Uterus (tissue), 4 donors: ENCODE measurements around the gene FBLN1. TPM values are rescaled to one million over a fixed set of nuclear protein-coding genes. Genes with fewer than 3 reads are reported as not detected.
"Not testable (repeated sequence)": the region's sequence is repeated elsewhere in the genome, so short reads cannot be mapped to it uniquely, and the experiment has no call there.

ENCODE experiments used
- DNase-seq, 2 donors: peaks; one replicate each; pipeline ENCODE4 v3.0.0-alpha.2; 2019 to 2020
- H3K27ac ChIP-seq, 2 donors: fragments of 200-600 bp; sonication (generic); 1 replicate in 1 of 2; 2 replicates in 1 of 2; pipeline ENCODE4 v1.5.1; 2016 to 2018
- H3K27me3 ChIP-seq, 2 donors: fragments of 200-600 bp; sonication (generic); one replicate each; pipeline ENCODE4 v1.5.1; 2018 to 2019; ENCODE audit warnings: control low read depth in 1 of 2
- H3K36me3 ChIP-seq, 2 donors: fragments of 200-600 bp; sonication (generic); one replicate each; pipeline ENCODE4 v1.5.1; 2019; ENCODE audit warnings: control low read depth in 1 of 2
- H3K4me1 ChIP-seq, 2 donors: fragments of 200-600 bp; sonication (generic); one replicate each; pipeline ENCODE4 v1.5.1; 2018 to 2019; ENCODE audit warnings: control low read depth in 1 of 2
- H3K4me3 ChIP-seq, 2 donors: fragments of 200-600 bp; sonication (generic); 1 replicate in 1 of 2; 2 replicates in 1 of 2; pipeline ENCODE4 v1.5.1; 2018 to 2019; ENCODE audit warnings: mild to moderate bottlenecking in 1 of 2
- H3K9me3 ChIP-seq, 2 donors: fragments of 200-600 bp; sonication (generic); one replicate each; pipeline ENCODE4 v1.5.1; 2019; ENCODE audit warnings: control low read depth in 1 of 2
- CTCF ChIP-seq, 4 experiments: fragments of 200-600 bp in 2 of 4; fragments of 450-650 bp in 2 of 4; sonication (generic) in 2 of 4; IDR thresholded peaks; one replicate each; pipeline ENCODE4 v1.5.1; 2016 to 2019; ENCODE audit warnings: antibody characterized with exemption in 4 of 4, mild to moderate bottlenecking in 2 of 4, moderate library complexity in 1 of 4
- POLR2A ChIP-seq, 2 donors: fragments of 450-650 bp; IDR thresholded peaks; one replicate each; pipeline ENCODE4 v1.6.1; 2016; ENCODE audit warnings: antibody characterized with exemption in 2 of 2, mild to moderate bottlenecking in 1 of 2, moderate library complexity in 1 of 2
- intact Hi-C: fragments of 100-400 bp; cut with DNase I; formaldehyde crosslinking; loops from one replicate; pipeline ENCODE4 v1.15.1; 2023; ENCODE audit warnings: low total_unique reads
- total RNA-seq, 4 donors: library from RNA; depleted of rRNA in 3 of 4; stranded (reverse); fragments of >200 nt in 3 of 4; gene quantifications; one replicate each; pipeline versions ENCODE4 v1.1.0 to v1.2.4, GENCODE V29; 2014 to 2023
- donor health status: DM: yes; HTN: yes; CAD: no.

FBLN1 gene
- total RNA-seq, 4 donors from 2014 or later = 388 to 644 (median 479) TPM

GRCh38 chr22:45490836-45491235 lies 11.8 kb upstream of the FBLN1 start:
- Histone ChIP-seq H3K27ac (no peak overlapping the region), H3K4me1 (peaks cover 0 to 4% of the 10 kb centered on the region in 2 donors), H3K9me3 (no peaks in the 10 kb centered on the region), H3K27me3 (no peaks in the 10 kb centered on the region), H3K36me3 (no peaks in the 10 kb centered on the region), H3K4me3 (no peak overlapping the region)
- TF ChIP-seq POLR2A (IDR thresholded peaks at IDR 0.05) (no peak), CTCF (IDR thresholded peaks at IDR 0.05) (no peak)
- peak in 1 of 2 donors; percentile 11 for DNase-seq
- intact Hi-C loops = no loop called here

- intact Hi-C loops = no loop called here
- no peaks in the 10 kb centered on the region for H3K27me3 ChIP-seq
- peaks cover 0 to 4% of the 10 kb centered on the region in 2 donors for H3K4me1 ChIP-seq
- TF ChIP-seq CTCF (IDR thresholded peaks at IDR 0.05) = no peak
- H3K9me3 ChIP-seq = no peaks in the 10 kb centered on the region
- no peak overlapping the region for H3K27ac ChIP-seq
- no peak for DNase-seq
- no peak overlapping the region for H3K4me3 ChIP-seq
- H3K36me3 ChIP-seq = no peaks in the 10 kb centered on the region
Measured at GRCh38 chr22:45491841-45492240, 10.8 kb upstream of the FBLN1 start.

DNA sequence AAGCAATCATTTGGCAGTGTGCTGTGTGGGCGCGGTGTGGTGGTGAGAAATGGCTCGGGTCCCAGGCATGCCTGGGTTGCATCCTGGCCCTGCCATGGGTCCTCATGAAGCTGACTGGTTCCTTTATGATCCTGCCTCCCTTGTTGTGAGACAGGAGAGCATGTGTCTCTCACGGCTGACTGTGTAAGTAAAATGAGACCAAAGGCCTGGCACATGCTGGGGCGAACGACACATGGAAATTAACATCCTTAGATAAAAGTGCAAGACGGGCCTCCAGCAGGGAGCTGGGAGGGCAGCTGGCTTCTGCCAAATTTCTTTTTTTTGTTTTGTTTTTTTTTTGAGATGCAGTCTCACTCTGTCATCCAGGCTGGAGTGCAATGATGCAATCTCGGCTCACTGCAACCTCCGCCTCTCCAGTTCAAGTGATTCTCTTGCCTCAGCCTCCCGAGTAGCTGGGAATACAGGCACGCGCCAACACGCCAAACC lies 9.4 kb upstream of the FBLN1 start:
- Histone ChIP-seq H3K9me3 (no peaks in the 10 kb centered on the region), H3K27ac (peak overlapping the region; percentile 74 to 81), H3K4me1 (peaks cover 0 to 4% of the 10 kb centered on the region in 2 donors), H3K36me3 (no peaks in the 10 kb centered on the region), H3K27me3 (no peaks in the 10 kb centered on the region), H3K4me3 (no peak overlapping the region)
- intact Hi-C loops = no loop called here
- peak; percentile 77 to 81 for DNase-seq
- TF ChIP-seq CTCF (IDR thresholded peaks at IDR 0.05) = no peak
- no peak for TF ChIP-seq POLR2A (IDR thresholded peaks at IDR 0.05)

GRCh38 chr22:45494306-45494705 lies 8.4 kb upstream of the FBLN1 start:
- peak overlapping the region; percentile 74 to 81 for H3K27ac ChIP-seq
- DNase-seq, H3K4me3 ChIP-seq, H3K9me3 ChIP-seq, H3K36me3 ChIP-seq, H3K4me1 ChIP-seq, H3K27me3 ChIP-seq, intact Hi-C loops: not testable (repeated sequence)

DNA sequence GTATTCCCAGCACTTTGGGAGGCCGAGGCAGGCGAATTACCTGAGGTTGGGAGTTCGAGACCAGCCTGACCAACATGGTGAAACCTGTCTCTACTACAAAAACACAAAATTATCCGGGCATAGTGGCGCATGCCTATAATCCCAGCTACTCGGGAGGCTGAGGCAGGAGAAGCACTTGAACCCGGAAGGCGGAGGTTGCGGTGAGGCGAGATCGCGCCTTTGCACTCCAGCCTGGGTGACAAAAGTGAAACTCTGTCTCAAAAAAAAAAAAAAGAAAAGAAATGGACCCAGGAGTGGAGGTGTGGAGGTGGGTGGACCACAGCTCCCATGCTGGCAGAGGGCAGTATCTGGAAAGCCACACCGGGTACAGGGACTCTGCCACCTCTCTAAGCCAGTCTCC lies 7.1 kb upstream of the FBLN1 start:
- intact Hi-C loops, H3K9me3 ChIP-seq, H3K4me3 ChIP-seq, H3K36me3 ChIP-seq, H3K4me1 ChIP-seq, H3K27me3 ChIP-seq, DNase-seq: not testable (repeated sequence)
- H3K27ac ChIP-seq = peak overlapping the region in 1 of 2 donors; percentile 81

DNA sequence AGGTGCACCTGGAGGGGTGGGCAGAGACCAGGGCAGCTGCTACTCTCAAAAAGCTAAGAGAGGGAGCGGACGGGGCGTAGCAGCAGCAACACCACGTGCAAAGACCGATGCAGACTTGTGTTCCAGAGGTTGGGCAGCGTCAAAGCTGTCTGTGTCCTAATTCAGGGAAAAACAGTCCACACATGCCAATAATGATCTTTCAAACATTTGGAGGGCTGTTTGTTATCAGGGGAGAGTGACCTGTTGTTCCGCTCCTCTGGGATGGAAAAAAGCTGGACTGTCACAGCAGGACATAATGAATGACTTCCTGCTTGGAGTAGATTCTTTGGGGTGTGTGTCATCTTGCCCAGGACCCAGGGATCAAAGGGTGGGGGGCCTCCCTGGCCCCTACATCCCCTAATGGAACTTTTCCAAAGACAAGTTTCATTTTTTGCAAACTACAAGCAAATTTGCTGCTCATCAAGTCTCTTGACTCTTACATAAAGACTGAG lies 6.2 kb upstream of the FBLN1 start:
- intact Hi-C loops = no loop called here
- TF ChIP-seq CTCF (IDR thresholded peaks at IDR 0.05) (no peak), POLR2A (IDR thresholded peaks at IDR 0.05) (no peak)
- Histone ChIP-seq H3K9me3 (no peaks in the 10 kb centered on the region), H3K4me1 (peaks cover 0 to 4% of the 10 kb centered on the region in 2 donors), H3K27me3 (no peaks in the 10 kb centered on the region), H3K4me3 (no peak overlapping the region), H3K36me3 (no peaks in the 10 kb centered on the region), H3K27ac (peak overlapping the region in 1 of 2 donors; percentile 68)
- DNase-seq = peak; percentile 64 to 69
